ENCODE data around the gene RAB34. TPM values are rescaled to one million over a fixed set of nuclear protein-coding genes. Genes with fewer than 3 reads are reported as not detected.

Gene RAB34
- total and polyA plus RNA-seq, 2 experiments from 2014 or later: 160 to 180 TPM

DNA sequence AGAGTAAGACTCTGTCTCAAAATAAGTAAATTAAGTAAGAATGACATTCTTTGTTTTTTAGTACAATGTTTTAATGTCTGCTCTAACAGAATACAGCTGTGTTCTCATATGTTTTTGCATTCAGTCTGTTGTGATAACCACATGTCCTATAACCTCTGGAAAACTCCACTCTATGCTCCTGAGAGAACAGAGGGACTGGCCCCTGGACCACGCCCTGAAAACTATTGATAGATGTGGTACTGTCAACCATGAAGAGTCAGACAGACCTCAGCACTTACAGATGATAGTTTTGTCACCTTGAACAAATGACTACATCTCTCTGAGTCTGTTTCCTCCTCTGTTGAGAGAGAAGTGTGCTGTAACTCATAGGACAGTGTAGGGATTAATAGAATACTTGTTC is 47.8 kb downstream of the RAB34 start:
- H3K36me3 ChIP-seq (replicated peaks; ENCODE audit: insufficient read depth, low read depth): no peaks in the 10 kb centered on the region
- H3K27me3 ChIP-seq: no peaks in the 10 kb centered on the region
- H2AFZ ChIP-seq: no peak overlapping the region
- 90% methylated on average over 1 of the region's 1 CpG for WGBS (ENCODE audit: low lambda C conversion rate, missing lambda C conversion rate)
- H3K4me1 ChIP-seq (ENCODE audit: insufficient read depth): no peaks in the 10 kb centered on the region
- H3K4me2 ChIP-seq: no peak overlapping the region
- no peaks in the 10 kb centered on the region for H3K9me3 ChIP-seq (ENCODE audit: low read depth)
- no peaks in the 10 kb centered on the region for H3K9me2 ChIP-seq (replicated peaks; ENCODE audit: insufficient read depth)
- H3K79me2 ChIP-seq: peaks cover 81% of the 10 kb centered on the region
- H3K27ac ChIP-seq: no peak overlapping the region
- no peak for DNase-seq (ENCODE audit: low spot score)
- no peak overlapping the region for H3K4me3 ChIP-seq
- no peak for TF ChIP-seq EZH2phosphoT487 (IDR thresholded peaks at IDR 0.05; ENCODE audit: low read depth, severe bottlenecking, unreplicated experiment)
- TF ChIP-seq EZH2 (IDR thresholded peaks at IDR 0.05; ENCODE audit: borderline replicate concordance): no peak
- no peak for TF ChIP-seq CTCF (IDR thresholded peaks at IDR 0.05; ENCODE audit: poor library complexity)
- H4K20me1 ChIP-seq (ENCODE audit: insufficient read depth, poor library complexity, severe bottlenecking): peaks cover 53% of the 10 kb centered on the region

DNA sequence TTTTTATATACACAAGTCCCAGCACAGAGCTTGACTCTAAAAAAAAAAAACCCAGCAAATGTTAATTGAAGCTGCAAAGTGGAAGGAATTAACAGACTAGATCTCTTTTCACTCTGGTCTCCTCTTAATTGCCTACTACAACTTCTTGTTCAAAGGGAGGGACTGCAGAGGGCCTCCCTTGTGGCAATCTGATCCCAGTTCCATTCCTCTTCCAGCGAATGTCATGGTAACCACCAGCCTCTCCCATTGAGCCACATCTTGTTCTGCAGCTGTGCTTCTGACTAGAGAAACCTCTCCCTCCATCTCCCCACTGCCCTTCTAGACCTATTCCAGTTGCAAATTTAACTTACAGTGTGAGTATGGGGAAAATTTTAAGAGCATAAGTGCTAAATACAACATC is 49.8 kb downstream of the RAB34 start:
- H2AFZ ChIP-seq: no peak overlapping the region
- H3K4me2 ChIP-seq: no peak overlapping the region
- H3K79me2 ChIP-seq: peaks cover 99% of the 10 kb centered on the region
- no peak overlapping the region for H3K27ac ChIP-seq
- H3K36me3 ChIP-seq (replicated peaks; ENCODE audit: insufficient read depth, low read depth): no peaks in the 10 kb centered on the region
- H3K9me2 ChIP-seq (replicated peaks; ENCODE audit: insufficient read depth): no peaks in the 10 kb centered on the region
- DNase-seq (ENCODE audit: low spot score): no peak
- no peaks in the 10 kb centered on the region for H3K9me3 ChIP-seq (ENCODE audit: low read depth)
- TF ChIP-seq CTCF (IDR thresholded peaks at IDR 0.05; ENCODE audit: poor library complexity) (no peak), EZH2 (IDR thresholded peaks at IDR 0.05; ENCODE audit: borderline replicate concordance) (no peak), EZH2phosphoT487 (IDR thresholded peaks at IDR 0.05; ENCODE audit: low read depth, severe bottlenecking, unreplicated experiment) (no peak)
- peaks cover 70% of the 10 kb centered on the region for H4K20me1 ChIP-seq (ENCODE audit: insufficient read depth, poor library complexity, severe bottlenecking)
- WGBS (ENCODE audit: low lambda C conversion rate, missing lambda C conversion rate): 100% methylated on average over 1 of the region's 1 CpG
- H3K4me3 ChIP-seq: no peak overlapping the region
- no peaks in the 10 kb centered on the region for H3K27me3 ChIP-seq
- H3K4me1 ChIP-seq (ENCODE audit: insufficient read depth): peaks cover 7% of the 10 kb centered on the region

GRCh38 chr17:28665994-28666393 is 51.7 kb downstream of the RAB34 start:
- Histone ChIP-seq H4K20me1 (ENCODE audit: insufficient read depth, poor library complexity, severe bottlenecking) (peaks cover 63% of the 10 kb centered on the region), H3K4me1 (ENCODE audit: insufficient read depth) (peaks cover 7% of the 10 kb centered on the region), H3K9me2 (replicated peaks; ENCODE audit: insufficient read depth) (no peaks in the 10 kb centered on the region), H2AFZ (no peak overlapping the region), H3K27me3 (no peaks in the 10 kb centered on the region), H3K4me3 (no peak overlapping the region), H3K79me2 (peaks cover 93% of the 10 kb centered on the region), H3K27ac (no peak overlapping the region), H3K9me3 (ENCODE audit: low read depth) (no peaks in the 10 kb centered on the region), H3K4me2 (no peak overlapping the region), H3K36me3 (replicated peaks; ENCODE audit: insufficient read depth, low read depth) (no peaks in the 10 kb centered on the region)
- no peak for DNase-seq (ENCODE audit: low spot score)
- TF ChIP-seq CTCF (IDR thresholded peaks at IDR 0.05; ENCODE audit: poor library complexity) (no peak), EZH2phosphoT487 (IDR thresholded peaks at IDR 0.05; ENCODE audit: low read depth, severe bottlenecking, unreplicated experiment) (no peak), EZH2 (IDR thresholded peaks at IDR 0.05; ENCODE audit: borderline replicate concordance) (no peak)
- 98% methylated on average over 2 of the region's 2 CpGs for WGBS (ENCODE audit: low lambda C conversion rate, missing lambda C conversion rate)

Small RNA genes lying within 50 kb of the gene (small RNA-seq; reads per million reads assigned to genes)
- gene SNORD42A (not detected), gene SNORD42B (not detected), gene SNORD4A (not detected), gene SNORD4B (not detected)

Other genes with a start within 250 kb of the RAB34 start
- 1.2 and 2.0 TPM in 2 replicates for gene SLC13A2, start 244.2 kb downstream of the RAB34 start, total RNA-seq
- gene SLC13A2, start 244.2 kb downstream of the RAB34 start, polyA plus RNA-seq: 1.1 and 2.0 TPM in 2 replicates
- gene FOXN1, start 211.5 kb downstream of the RAB34 start, total RNA-seq: not detected in 2 replicates
- 0.87 TPM in 1 of 2 replicates, not detected in the other for gene FOXN1, start 211.5 kb downstream of the RAB34 start, polyA plus RNA-seq
- gene UNC119, start 165.2 kb downstream of the RAB34 start, total RNA-seq: 65.2 and 68.1 TPM in 2 replicates
- gene UNC119, start 165.2 kb downstream of the RAB34 start, polyA plus RNA-seq: 85.5 and 87.6 TPM in 2 replicates
- gene PIGS, start 146.3 kb downstream of the RAB34 start, total RNA-seq: 39.5 and 59.1 TPM in 2 replicates
- 65.4 and 78.2 TPM in 2 replicates for gene PIGS, start 146.3 kb downstream of the RAB34 start, polyA plus RNA-seq
- 31.8 and 34.5 TPM in 2 replicates for gene ALDOC, start 141.0 kb downstream of the RAB34 start, total RNA-seq
- gene ALDOC, start 141.0 kb downstream of the RAB34 start, polyA plus RNA-seq: 14.9 and 16.2 TPM in 2 replicates
- 13.9 and 16.3 TPM in 2 replicates for gene SPAG5, start 118.8 kb downstream of the RAB34 start, total RNA-seq
- gene SPAG5, start 118.8 kb downstream of the RAB34 start, polyA plus RNA-seq: 17.9 and 19.2 TPM in 2 replicates
- gene RSKR, start 103.7 kb downstream of the RAB34 start, total RNA-seq: 4.6 and 5.3 TPM in 2 replicates
- gene RSKR, start 103.7 kb downstream of the RAB34 start, polyA plus RNA-seq: 1.6 and 2.2 TPM in 2 replicates
- gene BLTP2, start 72.7 kb downstream of the RAB34 start, total RNA-seq: 74.1 and 82.4 TPM in 2 replicates
- gene BLTP2, start 72.7 kb downstream of the RAB34 start, polyA plus RNA-seq: 38.3 and 40.1 TPM in 2 replicates
- gene SDF2, start 56.0 kb downstream of the RAB34 start, total RNA-seq: 77.4 and 78.6 TPM in 2 replicates
- gene SDF2, start 56.0 kb downstream of the RAB34 start, polyA plus RNA-seq: 123 and 148 TPM in 2 replicates
- gene SUPT6H, start 55.7 kb downstream of the RAB34 start, total RNA-seq: 48.8 and 50.8 TPM in 2 replicates
- 32.6 and 34.3 TPM in 2 replicates for gene SUPT6H, start 55.7 kb downstream of the RAB34 start, polyA plus RNA-seq
- 3.9 and 4.4 TPM in 2 replicates for gene PROCA1, start 6.0 kb downstream of the RAB34 start, total RNA-seq
- 1.1 and 1.8 TPM in 2 replicates for gene PROCA1, start 6.0 kb downstream of the RAB34 start, polyA plus RNA-seq
- gene RPL23A, start 2.1 kb upstream of the RAB34 start, total RNA-seq: 501 and 614 TPM in 2 replicates
- 1,050 and 1,115 TPM in 2 replicates for gene RPL23A, start 2.1 kb upstream of the RAB34 start, polyA plus RNA-seq
- gene TLCD1, start 8.4 kb upstream of the RAB34 start, total RNA-seq: 12.5 and 14.6 TPM in 2 replicates
- 23.4 and 26.6 TPM in 2 replicates for gene TLCD1, start 8.4 kb upstream of the RAB34 start, polyA plus RNA-seq
- gene NEK8, start 10.9 kb upstream of the RAB34 start, total RNA-seq: 3.3 and 5.5 TPM in 2 replicates
- gene NEK8, start 10.9 kb upstream of the RAB34 start, polyA plus RNA-seq: 8.1 and 9.7 TPM in 2 replicates
- gene TRAF4, start 26.1 kb upstream of the RAB34 start, total RNA-seq: 99.5 and 107 TPM in 2 replicates
- gene TRAF4, start 26.1 kb upstream of the RAB34 start, polyA plus RNA-seq: 66.2 and 81.4 TPM in 2 replicates
- gene FAM222B, start 124.9 kb upstream of the RAB34 start, total RNA-seq: 7.9 and 10.3 TPM in 2 replicates
- gene FAM222B, start 124.9 kb upstream of the RAB34 start, polyA plus RNA-seq: 28.5 and 36.0 TPM in 2 replicates
- 30.0 and 42.8 TPM in 2 replicates for gene ERAL1, start 137.1 kb upstream of the RAB34 start, total RNA-seq
- gene ERAL1, start 137.1 kb upstream of the RAB34 start, polyA plus RNA-seq: 56.2 and 77.1 TPM in 2 replicates
- gene FLOT2, start 179.9 kb upstream of the RAB34 start, total RNA-seq: 31.8 and 42.0 TPM in 2 replicates
- 56.4 and 64.0 TPM in 2 replicates for gene FLOT2, start 179.9 kb upstream of the RAB34 start, polyA plus RNA-seq
- gene DHRS13, start 185.2 kb upstream of the RAB34 start, total RNA-seq: 14.9 and 22.4 TPM in 2 replicates
- gene DHRS13, start 185.2 kb upstream of the RAB34 start, polyA plus RNA-seq: 10.8 and 15.4 TPM in 2 replicates
- gene PHF12, start 233.7 kb upstream of the RAB34 start, total RNA-seq: 18.2 and 19.0 TPM in 2 replicates
- 10.0 and 12.1 TPM in 2 replicates for gene PHF12, start 233.7 kb upstream of the RAB34 start, polyA plus RNA-seq